ENCODE data around the gene TCF4. TPM values are rescaled to one million over a fixed set of nuclear protein-coding genes. Genes with fewer than 3 reads are reported as not detected.

TCF4 gene
- total RNA-seq, 1 donor from 2014 or later, result 143 TPM

DNA sequence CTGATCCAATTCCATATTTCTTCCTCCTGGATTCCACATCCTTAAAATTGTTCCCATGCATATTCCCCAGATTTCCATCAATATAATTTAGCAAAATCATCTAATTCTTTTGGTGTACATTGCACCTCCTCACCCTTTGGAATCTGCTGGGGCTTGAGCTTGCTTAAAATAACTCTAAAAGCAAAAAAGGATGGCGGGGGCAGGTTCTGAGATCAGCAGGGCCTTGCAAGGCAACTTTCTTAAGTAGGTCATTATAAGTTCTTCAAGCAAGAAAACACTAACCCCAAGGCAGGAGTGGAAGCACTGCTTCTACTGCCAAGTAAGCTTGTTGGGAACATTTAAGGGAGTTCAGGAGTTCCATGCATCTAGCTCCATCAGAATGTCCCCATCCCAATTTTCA is 374.4 kb downstream of the TCF4 start:
- Histone ChIP-seq H3K27ac (no peak overlapping the region), H3K27me3 (no peaks in the 10 kb centered on the region), H3K36me3 (no peaks in the 10 kb centered on the region), H3K4me3 (no peak overlapping the region), H3K4me1 (no peaks in the 10 kb centered on the region), H3K9me3 (no peaks in the 10 kb centered on the region)
- DNase-seq (no peak), ATAC-seq (no peak)
- TF ChIP-seq, protein P1, sequence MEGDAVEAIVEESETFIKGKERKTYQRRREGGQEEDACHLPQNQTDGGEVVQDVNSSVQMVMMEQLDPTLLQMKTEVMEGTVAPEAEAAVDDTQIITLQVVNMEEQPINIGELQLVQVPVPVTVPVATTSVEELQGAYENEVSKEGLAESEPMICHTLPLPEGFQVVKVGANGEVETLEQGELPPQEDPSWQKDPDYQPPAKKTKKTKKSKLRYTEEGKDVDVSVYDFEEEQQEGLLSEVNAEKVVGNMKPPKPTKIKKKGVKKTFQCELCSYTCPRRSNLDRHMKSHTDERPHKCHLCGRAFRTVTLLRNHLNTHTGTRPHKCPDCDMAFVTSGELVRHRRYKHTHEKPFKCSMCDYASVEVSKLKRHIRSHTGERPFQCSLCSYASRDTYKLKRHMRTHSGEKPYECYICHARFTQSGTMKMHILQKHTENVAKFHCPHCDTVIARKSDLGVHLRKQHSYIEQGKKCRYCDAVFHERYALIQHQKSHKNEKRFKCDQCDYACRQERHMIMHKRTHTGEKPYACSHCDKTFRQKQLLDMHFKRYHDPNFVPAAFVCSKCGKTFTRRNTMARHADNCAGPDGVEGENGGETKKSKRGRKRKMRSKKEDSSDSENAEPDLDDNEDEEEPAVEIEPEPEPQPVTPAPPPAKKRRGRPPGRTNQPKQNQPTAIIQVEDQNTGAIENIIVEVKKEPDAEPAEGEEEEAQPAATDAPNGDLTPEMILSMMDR (IDR thresholded peaks at IDR 0.05), result no peak
- intact Hi-C loops (cut with DNase I), result no loop called here

DNA sequence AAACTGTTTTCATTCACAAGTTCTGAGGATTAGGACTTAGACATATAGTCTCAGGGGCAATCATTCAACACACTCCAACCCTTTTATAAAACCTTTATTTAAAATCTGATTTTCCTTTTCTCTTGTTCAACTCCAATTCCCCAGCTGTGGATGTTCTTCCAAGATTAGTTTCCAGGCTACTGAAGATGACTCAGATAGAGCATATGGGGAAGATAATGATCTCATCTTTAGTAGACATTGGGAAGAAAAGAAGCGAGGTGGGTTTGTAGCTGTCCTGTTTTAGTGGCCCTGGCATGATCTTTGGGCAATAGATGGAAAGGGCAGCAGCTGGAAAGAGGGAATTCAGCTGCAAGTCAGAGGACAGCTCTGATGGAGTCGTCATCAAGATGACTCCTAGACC is 381.1 kb downstream of the TCF4 start:
- intact Hi-C loops (cut with DNase I), result no loop called here
- Histone ChIP-seq H3K27me3 (no peaks in the 10 kb centered on the region), H3K27ac (no peak overlapping the region), H3K9me3 (no peaks in the 10 kb centered on the region), H3K4me3 (no peak overlapping the region), H3K4me1 (no peaks in the 10 kb centered on the region), H3K36me3 (no peaks in the 10 kb centered on the region)
- TF ChIP-seq, protein P1 (IDR thresholded peaks at IDR 0.05), result no peak
- ATAC-seq (no peak), DNase-seq (no peak)

DNA sequence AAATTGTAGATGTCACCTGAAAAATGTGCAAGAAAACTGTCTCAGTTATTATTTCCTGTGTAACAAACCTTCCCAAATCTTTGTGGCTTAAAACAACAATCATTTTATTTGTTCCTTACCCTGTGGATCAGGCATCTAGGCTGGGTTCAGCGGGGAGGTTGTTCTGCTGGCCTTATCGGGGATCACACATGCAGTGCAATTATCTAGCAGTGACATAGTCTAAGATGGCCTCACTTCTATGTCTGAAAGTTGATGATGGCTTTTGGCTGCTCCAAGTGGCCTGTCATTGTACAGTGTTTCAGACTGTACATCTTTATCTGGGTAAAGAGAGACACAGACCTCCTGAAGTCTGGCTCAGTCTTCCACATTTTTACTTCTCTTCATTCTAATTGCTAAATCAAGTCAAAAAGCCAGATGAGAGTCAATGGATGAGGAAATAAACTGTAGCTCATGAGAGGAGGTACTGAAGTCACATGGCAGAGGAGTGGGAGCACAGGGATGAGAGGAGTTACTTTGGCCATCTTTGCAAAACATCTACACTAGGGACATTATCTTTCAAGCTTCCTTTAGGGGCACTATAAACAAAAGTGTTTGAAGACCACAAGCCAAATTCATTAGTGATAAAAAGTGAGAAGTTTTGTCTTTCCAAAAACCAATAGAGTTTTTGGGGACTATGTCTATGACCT is 385.6 kb downstream of the TCF4 start:
- DNase-seq (no peak), ATAC-seq (no peak)
- Histone ChIP-seq H3K36me3 (no peaks in the 10 kb centered on the region), H3K27ac (no peak overlapping the region), H3K4me3 (no peak overlapping the region), H3K4me1 (no peaks in the 10 kb centered on the region), H3K9me3 (no peaks in the 10 kb centered on the region), H3K27me3 (no peaks in the 10 kb centered on the region)
- TF ChIP-seq, protein P1 (IDR thresholded peaks at IDR 0.05), result no peak
- intact Hi-C loops (cut with DNase I), result no loop called here

DNA sequence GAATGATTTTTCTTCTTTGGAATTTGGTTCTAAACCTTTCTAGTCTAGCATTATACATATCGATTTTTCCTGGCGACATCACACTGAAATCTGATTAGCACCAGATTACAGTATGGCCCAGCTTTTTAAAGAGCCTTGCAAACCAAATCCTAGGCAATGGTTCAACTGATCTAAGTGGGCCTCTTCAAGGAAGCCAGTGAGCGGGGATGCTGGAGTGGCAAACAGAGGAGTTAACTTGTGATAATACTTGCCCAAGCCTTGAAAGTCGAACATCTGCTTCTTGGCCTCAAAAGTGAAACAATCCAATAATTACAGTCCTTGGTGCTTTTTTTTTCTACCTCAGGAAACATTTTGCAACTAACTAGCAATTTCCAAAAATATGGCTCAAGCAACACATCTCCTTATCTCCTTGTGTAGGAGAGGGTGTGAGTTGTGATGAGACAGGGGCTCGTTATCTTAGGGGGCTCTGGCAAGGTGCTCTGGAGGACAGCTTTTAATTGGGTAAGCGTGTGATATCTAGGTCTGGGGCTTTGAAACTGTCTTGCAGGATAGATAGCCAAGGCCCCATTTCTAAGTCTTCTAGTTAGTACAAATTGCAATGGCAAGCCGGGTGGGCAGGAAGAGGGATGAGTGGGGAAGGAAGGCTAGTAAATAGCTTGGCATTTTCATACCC is 388.6 kb downstream of the TCF4 start:
- Histone ChIP-seq H3K27me3 (no peaks in the 10 kb centered on the region), H3K36me3 (no peaks in the 10 kb centered on the region), H3K4me3 (no peak overlapping the region), H3K4me1 (no peaks in the 10 kb centered on the region), H3K9me3 (no peaks in the 10 kb centered on the region), H3K27ac (no peak overlapping the region)
- TF ChIP-seq, protein P1 (IDR thresholded peaks at IDR 0.05), result no peak
- DNase-seq, result no peak
- ATAC-seq, result no peak
- intact Hi-C loops (cut with DNase I), result no loop called here

DNA sequence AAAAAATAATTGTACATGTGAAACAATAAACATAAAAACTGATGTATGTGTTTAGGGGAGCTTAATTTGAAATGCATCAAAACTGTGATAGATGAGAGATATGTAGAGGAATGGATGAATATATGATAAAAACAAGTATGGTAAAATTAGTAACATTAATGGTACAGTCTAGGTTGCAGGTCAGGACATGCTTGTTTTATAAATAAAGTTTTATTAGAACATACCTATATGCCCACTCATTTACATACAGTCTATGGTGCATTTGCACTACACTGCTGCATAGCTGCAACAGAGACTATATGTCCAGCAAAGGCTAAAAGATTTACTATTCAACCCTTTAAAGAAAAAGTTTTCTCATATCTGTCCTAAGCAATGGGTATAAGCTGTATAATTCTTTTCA is 392.1 kb downstream of the TCF4 start:
- Histone ChIP-seq H3K4me1 (no peaks in the 10 kb centered on the region), H3K36me3 (no peaks in the 10 kb centered on the region), H3K27me3 (no peaks in the 10 kb centered on the region), H3K4me3 (no peak overlapping the region), H3K27ac (no peak overlapping the region), H3K9me3 (no peaks in the 10 kb centered on the region)
- no peak for ATAC-seq
- TF ChIP-seq, protein P1 (IDR thresholded peaks at IDR 0.05), result no peak
- intact Hi-C loops (cut with DNase I), result no loop called here
- no peak for DNase-seq
